ENCODE measurements around the gene DSCAML1. TPM values are rescaled to one million over a fixed set of nuclear protein-coding genes. Genes with fewer than 3 reads are reported as not detected.

The DSCAML1 gene
- total RNA-seq, 1 experiment from 2014 or later, result not detected

DNA sequence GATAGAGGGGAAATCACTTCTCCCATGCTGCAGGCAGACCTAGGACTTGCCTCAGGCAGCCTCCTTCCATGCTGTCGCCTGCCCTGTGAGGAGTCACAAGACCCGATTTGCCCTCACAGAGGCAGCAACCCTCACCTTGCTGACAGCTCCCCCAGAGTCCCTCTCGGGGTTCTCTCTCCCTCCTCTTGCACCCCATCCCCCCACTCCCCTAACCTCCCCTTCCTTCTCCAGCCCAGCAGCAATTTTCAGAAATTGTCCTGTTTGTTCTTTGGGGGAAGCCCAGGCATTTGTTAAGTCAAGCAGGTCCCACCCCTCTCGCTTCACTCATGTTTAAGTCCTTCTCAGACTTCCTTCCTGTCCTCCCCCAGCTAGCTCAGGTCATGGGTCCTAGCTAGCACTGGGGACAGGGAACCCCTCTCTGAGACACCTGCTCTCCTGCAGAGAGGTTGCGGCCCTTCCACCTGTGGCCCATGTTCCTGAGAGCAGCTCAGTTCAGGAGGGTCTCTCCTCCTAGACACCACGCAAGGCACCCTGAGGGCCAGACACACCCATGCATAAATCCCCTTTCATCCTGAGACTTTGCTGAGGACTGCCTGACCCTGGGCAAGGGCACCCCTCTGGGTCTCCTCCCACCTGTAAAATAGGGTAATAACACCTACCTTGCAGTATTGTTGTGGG lies 33.8 kb upstream of the DSCAML1 start:
- no peak for DNase-seq (ENCODE audit: low read depth)

DNA sequence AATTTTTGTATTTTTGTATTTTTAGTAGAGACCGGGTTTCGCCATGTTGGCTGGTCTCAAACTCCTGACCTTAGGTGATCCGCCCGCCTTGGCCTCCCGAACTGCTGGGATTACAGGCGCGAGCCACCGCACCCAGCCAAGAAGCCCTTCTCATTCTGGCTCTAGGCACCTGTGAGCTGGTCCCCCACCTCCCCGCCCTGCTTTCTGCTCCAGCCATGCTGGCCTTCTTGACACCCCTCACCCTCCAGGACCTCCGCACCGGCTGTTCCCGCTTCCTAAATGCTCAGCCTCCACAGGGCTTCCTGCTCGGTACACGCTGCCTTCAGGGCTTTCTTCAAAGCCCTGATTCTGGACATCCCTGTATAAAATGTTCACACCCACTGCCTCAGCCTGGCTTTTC lies 33.1 kb upstream of the DSCAML1 start:
- no peak for DNase-seq (ENCODE audit: low read depth)

DNA sequence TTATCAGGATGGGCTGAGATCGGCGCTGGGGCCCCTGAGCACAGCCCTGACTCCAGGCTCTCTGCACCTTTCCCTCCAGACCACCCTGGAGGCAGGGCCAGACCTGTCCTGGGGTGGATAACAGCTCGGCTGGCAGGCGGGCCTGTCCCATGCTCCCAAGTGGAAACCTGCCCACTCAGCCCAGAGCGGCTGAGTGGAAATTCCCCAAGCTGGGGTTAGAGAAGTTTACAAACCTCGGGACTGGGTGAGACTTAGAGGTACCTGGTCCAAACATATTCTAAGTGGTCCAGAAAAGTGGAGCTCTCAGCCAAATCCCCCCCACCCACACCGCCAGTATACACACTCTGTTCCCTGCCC lies 32.3 kb upstream of the DSCAML1 start:
- no peak for DNase-seq (ENCODE audit: low read depth)

DNA sequence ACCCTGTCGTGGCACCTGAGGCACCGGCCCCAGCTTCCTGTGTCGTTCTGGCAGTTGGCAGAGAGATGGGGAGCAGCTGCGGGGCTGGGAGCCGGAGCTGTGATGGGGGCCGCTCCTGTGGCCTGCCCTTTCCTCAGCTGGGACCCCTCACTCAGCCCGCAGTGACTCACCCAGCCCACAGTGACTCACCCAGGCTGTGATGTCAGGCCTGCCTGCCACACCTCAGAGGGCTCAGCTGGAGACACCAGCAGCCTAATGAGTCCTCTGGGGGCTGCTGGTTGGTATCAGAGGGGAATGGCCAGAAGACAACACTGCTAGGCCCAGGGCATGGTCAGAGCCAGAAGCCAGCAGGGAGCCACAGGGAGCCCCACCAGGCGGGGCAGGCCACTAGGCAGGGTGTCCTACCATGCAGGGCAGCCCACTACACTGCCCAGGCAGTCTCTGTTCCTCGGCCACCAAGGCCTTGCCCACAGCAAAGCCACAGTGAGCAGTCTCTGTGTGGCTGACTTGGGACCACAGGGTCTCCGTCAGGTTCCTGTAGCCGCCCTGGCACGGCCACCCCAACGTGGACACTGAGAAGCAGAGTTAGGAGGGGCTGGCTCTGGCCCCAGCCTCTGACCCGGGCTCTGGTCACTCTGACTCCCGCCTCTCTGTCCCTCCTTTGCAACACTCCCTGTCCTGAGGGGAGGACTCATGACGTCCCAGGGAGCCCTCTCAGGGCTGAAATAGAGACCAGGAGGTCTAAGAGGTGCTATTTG lies 31.8 kb upstream of the DSCAML1 start:
- peak; percentile 94 for DNase-seq (ENCODE audit: low read depth)

DNA sequence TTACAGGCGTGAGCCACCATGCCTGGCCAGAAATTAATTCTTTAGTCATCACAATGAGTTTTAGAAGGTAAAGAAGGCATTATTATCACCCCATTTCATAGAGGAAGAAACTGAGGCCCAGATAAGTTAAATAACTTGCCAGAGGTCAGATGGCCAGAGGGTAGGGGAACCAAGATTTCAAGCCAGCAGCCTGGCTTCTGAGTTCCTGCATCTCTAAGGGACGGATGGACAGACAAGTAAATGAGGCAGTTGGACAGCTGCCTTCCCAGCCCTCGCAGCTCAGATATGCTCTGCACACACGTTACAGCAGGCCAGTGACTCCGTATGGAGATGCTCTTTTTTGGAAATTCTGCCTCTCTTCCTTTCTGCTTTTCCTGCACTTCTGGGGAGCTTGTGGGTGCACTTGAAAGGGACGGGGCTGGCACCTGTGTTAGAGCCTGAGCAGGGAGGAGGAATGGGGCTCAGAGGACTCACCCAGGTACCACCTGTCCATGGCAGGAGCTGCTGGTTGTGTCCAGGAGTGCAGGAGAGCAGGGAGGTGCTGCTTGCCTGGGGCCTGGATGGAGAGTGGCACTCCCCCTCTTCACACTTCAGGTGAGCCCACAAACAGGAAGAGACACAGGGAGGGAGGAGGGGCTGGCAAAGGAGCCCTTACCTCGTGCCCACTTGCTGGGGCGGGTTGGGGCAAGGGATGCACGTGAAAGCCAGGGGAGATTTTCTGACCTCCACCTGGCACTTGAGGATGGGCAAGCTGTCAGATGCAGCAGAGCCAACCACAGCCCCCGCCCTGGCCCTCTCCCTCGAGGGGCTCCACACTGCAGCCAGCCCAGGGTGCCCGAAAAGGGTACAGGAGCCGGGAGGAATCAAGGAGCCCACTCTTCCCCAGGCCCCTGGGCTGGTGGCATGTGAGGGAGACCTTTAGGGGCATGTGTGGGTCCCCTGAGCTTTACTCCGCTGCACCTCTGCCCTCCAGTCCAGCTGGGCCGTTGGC lies 30.8 kb upstream of the DSCAML1 start:
- DNase-seq (ENCODE audit: low read depth), result no peak

DNA sequence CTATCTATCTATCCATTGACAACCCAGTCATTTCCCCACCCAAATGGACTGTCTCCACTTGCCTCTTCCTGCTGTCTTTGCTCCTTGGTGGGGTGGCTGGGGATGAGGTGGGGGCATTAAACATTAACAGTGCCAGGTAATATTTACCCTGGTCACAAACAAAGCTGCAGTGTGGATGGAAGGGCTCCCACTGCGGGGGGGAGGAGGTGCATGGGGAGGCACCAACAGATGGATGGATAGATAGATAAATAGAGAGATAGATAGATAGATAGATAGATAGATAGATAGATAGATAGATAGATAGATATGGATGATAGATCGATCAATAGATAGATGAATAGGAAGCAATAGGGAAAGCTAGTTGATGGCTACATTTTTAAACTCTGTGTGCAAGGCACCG lies 29.8 kb upstream of the DSCAML1 start:
- no peak for DNase-seq (ENCODE audit: low read depth)

DNA sequence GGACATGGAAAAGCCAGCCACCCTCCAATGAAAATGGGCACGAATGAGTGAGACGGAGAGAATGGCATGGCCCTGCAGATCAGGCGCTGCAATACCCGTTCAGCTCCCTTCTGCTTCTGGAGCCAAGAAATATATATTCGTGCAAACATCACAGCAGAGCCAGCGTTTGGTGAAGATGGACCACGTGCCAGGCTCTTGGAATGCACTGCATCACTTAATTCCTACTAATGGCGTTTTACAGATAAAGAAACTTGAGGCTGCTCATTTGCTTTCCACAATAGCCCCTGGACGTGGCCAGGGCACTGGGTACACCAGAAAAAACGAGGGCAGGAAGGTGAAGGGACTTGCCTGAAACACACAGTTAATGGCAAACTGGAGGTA lies 29.2 kb upstream of the DSCAML1 start:
- no peak for DNase-seq (ENCODE audit: low read depth)

DNA sequence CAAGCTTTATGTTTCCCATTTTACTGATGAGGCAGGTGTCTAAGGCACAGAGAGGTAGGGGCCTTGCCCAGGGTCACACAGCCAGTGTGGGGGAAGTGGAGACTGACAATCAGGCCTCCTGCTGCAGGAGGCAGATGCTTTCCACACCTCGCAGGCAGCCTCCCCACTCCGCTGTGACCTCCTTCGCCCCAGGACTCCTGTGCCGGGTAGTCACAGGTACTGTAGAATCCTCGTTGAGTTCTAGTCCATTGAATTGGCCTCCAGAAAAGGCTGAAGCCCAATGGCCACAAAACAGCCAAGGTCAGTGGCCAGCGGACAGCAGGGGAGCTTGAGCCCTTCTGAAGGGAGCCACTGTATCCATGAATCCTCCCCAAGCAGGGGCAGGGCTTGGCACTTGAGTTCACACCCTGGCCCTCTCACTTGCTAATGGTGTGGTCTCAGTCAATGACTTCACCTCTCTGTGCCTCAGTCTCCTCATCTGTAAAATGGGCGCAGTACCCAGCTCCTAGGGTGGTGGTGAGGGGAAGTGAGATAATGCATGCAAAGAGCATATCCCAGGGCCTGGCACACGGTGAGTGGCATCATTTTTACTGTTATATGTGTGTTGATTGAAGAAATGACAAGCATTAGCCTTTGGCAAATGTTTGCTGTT lies 28.6 kb upstream of the DSCAML1 start:
- DNase-seq (ENCODE audit: low read depth), result no peak

DNA sequence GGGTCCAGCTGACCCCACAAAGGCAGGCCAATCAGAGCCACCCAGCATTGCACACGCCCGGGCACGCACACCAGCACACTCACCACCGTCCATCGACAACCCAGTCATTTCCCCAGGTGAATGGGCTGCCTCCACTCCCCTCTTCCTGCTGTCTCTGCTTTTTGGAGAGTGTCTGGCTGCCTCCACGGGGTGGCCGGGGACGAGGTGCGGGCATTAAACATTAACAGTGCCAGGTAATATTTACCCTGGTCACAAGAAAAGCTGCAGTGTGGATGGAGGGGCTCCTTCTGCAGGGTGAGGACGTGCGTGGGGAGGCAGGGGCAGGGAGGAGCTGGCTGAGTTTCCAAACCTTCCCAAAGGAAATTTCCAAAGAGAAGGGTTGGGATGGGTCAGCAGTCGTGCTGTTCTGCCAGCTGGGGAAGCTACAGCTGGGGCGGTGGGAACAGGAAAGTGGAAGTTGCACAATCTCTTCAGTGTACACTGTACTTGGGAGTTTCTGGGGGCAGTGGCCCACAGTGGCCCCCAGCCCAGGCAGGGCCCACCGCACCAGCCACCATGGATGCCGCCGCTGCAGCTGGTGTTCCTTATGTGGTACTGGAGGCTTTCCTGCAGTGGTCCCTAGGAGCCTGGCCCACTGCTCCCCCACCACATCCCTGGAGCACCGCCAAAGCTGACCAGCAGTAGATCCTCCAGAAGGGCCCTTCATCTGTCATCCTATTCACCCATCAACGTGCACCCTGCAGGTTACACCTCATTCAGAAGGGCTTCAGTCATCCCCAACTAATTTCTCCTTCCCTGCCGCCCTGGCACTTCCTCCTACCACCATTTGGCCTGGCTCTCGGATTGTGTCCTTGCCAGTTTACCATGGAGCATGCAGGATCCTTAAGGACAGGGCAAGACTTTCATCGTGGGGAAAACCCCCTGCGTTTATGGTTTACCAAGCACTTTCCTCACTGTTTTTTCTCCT lies 27.8 kb upstream of the DSCAML1 start, which contains the start of gene FXYD2:
Gene FXYD2 (minus strand): TSS at position 174 of the 967 bp plus-strand sequence. CDS start 66 bp downstream, at position 108.
- DNase-seq (ENCODE audit: low read depth), result no peak

DNA sequence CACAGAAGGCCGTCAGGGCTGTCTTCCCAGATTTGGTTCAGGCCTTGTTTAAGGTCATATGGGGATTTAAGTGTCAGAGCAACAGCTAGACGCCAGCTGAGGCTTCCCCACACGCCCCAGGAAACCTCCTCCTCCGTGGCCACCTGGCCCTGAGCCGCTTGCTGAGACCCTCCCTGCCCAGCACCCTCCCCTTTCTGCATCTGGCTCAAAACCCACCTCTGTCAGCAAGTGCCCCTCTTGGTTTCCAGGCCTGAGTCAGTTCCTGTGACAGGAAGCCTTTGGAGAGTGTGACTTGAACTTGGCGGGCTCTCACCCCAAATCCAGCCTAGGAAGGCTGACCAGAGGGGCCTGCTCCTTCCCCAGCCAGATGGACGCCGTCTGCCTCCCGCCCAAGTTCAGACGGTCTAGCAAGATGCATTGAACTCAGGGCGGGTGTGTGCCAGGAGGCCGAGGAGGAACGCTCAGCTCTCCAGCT lies 27.0 kb upstream of the DSCAML1 start:
- DNase-seq (ENCODE audit: low read depth), result peak; percentile 36

DNA sequence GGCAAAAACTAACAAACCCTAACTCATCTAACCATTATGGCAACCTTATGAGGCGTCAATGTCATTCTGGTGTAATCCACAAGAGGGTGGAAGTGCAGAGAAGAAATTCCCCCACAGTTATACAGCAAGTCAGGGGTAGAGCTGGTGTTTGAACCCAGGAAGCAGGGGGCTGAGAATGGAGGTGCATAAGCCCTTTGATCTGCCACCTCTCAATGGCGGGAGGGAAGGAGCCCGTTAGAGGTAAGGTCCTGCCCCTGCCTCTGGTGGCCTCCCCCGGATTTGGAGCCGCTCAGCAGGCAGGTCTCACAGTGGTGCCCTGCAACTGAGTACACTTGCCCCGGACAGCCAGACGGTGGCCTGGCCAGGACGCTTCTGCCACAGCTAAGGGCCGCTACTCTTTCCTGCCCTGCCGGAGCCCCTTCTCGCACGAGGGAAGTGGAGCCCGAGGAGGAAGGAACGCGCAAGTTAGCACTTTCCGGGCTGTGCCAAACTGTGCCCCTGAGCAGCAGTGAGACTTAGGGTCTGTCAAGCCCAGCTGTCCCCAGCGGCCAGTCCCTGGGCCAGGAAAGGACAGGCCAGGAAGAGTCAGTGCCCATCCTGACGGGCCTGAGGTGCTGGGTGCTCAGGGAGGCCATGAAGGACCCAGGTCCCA lies 26.4 kb upstream of the DSCAML1 start:
- peak; percentile 39 for DNase-seq (ENCODE audit: low read depth)

DNA sequence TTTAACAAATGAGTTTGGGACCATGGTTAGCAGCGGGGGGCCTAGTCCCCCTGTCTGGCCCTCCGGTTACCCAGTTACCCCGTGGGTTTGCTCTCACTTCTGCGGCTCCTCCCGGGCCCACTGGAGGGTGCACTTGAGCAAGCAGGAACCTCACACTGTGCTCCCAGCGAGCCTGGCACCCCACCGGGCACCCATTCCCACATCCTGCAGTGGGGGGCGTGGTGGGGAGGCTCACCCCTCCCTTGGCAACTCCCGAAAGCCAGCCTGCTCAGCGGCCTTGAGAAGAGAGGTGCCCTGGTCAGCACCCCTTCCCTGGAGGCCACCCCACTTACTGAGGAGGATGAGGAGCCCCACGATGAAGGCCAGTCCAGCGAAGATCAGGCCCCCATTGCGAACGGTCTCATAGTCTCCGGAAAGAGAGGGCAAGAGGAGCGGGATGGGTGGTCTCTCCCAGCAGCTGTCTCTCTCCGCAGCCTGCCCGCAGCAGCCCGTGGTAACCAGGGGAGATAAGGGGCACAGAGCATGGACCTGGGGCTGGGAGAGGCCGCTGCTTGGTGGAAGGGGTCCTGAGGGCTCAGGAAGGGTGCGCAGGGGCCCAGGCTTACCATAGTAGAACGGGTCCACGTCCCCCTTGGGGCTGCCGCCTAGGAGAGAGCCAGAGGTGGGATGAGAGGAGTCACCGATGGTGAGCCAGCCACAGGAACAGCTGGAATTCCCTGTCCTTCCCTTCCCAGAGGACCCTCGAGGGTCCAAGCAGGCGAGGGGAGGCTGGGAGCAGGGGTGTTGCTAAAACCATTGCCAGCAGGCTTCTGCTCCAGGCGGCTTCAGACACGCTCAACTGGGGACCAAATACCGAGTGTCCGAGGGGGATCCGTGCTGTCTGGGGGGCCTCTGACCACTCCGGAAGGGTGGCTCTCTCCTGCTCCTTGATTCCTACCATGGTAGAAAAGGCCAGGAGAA lies 25.3 kb upstream of the DSCAML1 start:
- DNase-seq (ENCODE audit: low read depth), result peak; percentile 69

DNA sequence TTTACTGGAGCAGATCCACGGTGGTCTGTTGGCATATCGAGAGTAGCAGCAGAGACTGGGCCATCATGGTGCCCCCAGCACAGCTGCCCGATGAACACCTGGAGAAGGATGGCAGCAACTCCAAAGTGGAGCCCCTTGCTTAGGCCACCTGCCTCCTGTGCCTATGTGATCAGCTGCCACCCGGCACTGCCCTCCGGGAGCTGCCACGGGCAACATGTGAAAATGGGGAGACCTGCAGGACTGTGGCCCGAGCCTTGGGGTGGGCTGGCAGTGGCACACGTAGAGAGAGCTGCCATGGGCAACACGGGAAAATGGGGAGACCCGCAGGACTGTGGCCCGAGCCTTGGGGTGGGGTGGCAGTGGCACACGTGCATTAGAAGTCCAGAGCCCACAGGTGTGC lies 24.4 kb upstream of the DSCAML1 start:
- no peak for DNase-seq (ENCODE audit: low read depth)

DNA sequence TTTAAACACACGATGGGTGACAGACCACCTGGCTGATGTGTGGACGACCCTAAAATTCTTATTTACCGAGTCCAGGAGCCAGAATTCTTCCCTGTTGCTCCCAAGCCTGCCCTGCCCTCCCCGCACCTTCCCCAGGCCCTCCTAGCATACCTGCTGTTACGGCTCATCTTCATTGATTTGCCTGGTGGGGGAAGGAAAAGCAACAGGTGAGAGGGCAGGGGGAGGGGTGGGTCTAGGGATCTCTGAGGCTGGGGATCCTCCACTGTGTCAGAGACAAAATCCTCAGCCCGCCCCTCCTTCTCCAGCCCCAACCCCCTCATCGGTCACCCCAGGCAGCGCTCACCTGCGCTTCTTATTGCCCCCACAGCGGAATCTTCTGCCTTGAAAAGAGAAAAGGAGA lies 23.5 kb upstream of the DSCAML1 start:
- no peak for DNase-seq (ENCODE audit: low read depth)

DNA sequence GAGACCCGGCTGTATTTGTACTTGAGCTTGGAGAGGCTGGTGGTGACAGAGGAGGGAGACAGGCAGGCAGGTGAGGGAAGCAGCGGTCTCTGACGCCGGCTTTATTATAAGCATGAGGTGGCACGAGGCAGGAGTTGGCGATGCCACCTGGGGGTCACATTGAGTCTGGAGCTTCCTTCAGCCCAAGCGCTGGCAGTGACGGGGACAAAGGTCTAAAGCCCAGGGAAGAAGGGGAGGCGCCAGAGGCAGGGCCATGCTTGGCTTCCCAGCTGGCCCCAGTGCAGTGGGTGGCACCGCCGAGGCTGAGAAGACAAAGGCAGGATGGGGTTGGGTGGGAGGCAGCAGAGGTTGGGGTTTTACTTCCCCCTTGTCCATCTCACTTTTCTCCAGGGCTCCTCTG lies 23.1 kb upstream of the DSCAML1 start:
- no peak for DNase-seq (ENCODE audit: low read depth)

DNA sequence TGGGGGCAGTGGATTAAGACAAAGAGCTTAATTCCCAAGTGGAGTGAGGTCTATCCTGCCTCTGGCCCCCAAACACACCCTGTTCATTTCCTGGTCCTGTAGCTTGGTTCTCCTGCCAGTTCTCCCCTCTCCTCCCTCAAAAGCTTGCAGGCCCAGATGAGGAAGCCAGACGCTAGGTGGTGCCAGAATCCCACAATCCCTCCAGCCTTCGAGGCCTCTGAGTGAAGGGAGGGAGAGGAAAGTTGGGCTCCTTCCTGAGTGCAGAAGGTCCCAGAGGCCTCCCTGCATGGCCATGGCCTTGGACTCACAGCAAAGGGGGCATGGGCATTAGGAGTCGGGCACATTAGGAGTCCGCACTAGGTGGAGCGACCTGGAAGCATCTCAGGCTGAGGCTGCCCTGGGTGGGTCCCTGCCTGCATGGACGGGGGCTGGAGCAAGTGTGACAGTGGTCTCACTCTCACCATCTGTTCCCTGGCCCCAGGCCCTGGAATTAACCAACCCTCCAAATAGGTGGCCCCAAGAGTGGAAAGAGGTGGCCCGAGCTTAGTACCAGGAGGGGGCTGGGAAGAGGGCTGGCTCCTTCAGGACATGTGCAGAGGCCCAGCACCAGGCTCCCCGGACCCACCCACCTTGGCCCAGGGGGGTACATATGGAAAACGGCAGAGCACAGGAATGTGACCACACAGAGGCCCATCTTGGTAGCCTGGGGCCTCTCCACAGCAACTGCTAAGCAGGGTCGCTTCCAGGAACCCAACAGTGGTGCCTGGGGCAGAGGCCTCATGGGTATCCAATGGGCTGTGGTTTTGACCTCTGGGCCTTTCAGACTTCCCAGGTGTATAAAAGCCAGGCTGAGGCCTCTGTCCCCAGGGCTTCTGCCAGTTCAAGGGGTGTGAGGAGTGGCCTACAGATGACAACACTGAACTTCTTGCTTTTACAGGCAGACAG lies 22.4 kb upstream of the DSCAML1 start:
- peak; percentile 85 for DNase-seq (ENCODE audit: low read depth)

DNA sequence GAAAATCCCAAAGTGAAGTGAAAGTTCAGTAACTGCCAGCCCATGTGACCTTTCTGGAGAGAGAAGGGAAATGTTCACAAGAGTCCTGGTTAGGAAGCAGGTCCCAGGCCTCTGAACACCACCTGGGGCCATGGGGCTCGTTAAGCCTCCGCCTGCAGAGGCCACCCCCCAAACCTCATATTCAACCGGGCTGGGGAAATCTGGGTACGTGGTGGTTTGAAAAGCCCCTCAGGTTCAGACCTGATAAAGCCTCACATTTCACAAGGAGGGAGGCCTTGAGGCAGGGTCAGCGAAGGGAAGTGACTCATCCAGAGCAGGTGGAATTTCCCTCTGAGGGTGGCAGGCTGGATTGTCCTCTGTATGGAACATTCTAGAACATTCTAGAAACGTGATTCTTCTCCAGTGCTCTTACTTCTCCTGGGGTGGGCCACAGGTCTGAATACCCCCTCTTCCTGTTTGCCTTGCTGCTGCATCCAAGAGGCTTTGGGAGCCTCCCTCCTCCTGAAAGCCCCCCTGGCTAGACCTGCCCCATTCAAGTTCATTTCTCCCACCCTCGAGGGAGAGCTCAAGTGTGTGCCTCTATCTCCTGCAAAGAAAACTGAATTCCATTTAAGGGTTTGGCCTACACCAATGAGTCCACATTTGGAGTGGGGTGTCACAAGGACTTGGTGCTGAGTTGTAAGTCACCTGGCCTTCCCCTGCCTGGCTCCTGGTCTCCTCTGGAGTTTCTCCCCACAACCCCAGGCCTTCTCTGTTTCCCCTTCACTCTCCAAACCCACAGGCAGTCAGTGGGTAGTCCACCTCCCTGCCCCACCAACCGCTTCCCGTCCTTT lies 21.2 kb upstream of the DSCAML1 start:
- peak; percentile 64 for DNase-seq (ENCODE audit: low read depth)
